Measurements from ENCODE around the gene GJA4. TPM values are rescaled to one million over a fixed set of nuclear protein-coding genes. Genes with fewer than 3 reads are reported as not detected.

Gene GJA4
- total and polyA plus RNA-seq, 2 donors (not counting 3 experiments of a cell fraction or from before 2014, with no cell fraction given), result 22.1 to 175 TPM

- H4K20me1 ChIP-seq (replicated peaks; ENCODE audit: control insufficient read depth, extremely low read depth, insufficient read depth, low read length), result no peaks in the 10 kb centered on the region
- H3K4me1 ChIP-seq (ENCODE audit: control insufficient read depth, extremely low read depth, insufficient read depth, low read length), result no peaks in the 10 kb centered on the region
- FAIRE-seq (no peak), DNase-seq (ENCODE audit: low read depth, low spot score) (no peak)
- no peaks in the 10 kb centered on the region for H3K79me2 ChIP-seq (ENCODE audit: control insufficient read depth, insufficient read depth, low read length)
- intact Hi-C loops (cut with micrococcal nuclease) (no loop called here), dilution Hi-C loops (cut with MboI; ENCODE audit: extremely low pct_ligation_motif_present, low sequenced_read_pairs) (no loop called here)
- no peak overlapping the region for H3K4me3 ChIP-seq (replicated peaks in 1 of 3; ENCODE audit: insufficient read depth in 1 of 3, low read depth in 1 of 3, low read length in 3 of 3)
- CTCF ChIA-PET, result no interaction called here
- H3K9ac ChIP-seq (replicated peaks; ENCODE audit: extremely low read depth, insufficient read depth, low read length), result no peak overlapping the region
- no peak overlapping the region for H3K4me2 ChIP-seq (ENCODE audit: insufficient read depth, low read length)
- no TSS peak for BruUV-seq (replicated peaks)
- no peak overlapping the region for H3K27ac ChIP-seq (ENCODE audit: insufficient read depth, low read depth, low read length)
- no peak overlapping the region for H2AFZ ChIP-seq (ENCODE audit: low read depth, low read length)
- no peaks in the 10 kb centered on the region for H3K9me3 ChIP-seq (replicated peaks; ENCODE audit: control insufficient read depth, insufficient read depth, low read length)
- TF ChIP-seq EZH2 (IDR thresholded peaks at IDR 0.05; ENCODE audit: borderline replicate concordance, low read depth, low read length, severe bottlenecking), result no peak
- no peak for TF ChIP-seq MAX (IDR thresholded peaks at IDR 0.05; ENCODE audit: insufficient read depth, insufficient read length)
- no peak for TF ChIP-seq CTCF (IDR thresholded peaks at IDR 0.05; ENCODE audit: extremely low read depth in 1 of 2, insufficient read depth in 1 of 2, low read depth in 1 of 2, low read length in 2 of 2)
- no peak for TF ChIP-seq FOS (IDR thresholded peaks at IDR 0.05; ENCODE audit: borderline replicate concordance, insufficient read depth, low read length)
- no peak for TF ChIP-seq POLR2A (IDR thresholded peaks at IDR 0.05; ENCODE audit: low read depth, low read length)
- no peak for TF ChIP-seq POLR2AphosphoS5 (IDR thresholded peaks at IDR 0.05; ENCODE audit: insufficient read depth, low read depth, low read length)
- TF ChIP-seq MYC (IDR thresholded peaks at IDR 0.05; ENCODE audit: low read depth, low read length), result no peak
- TF ChIP-seq JUN (IDR thresholded peaks at IDR 0.05; ENCODE audit: borderline replicate concordance, insufficient read depth, insufficient read length, low read depth), result no peak
- TF ChIP-seq GATA2 (IDR thresholded peaks at IDR 0.05; ENCODE audit: insufficient read depth, insufficient read length, low read depth, low read length), result no peak
- POLR2A ChIA-PET, result no interaction called here
- no peaks in the 10 kb centered on the region for H3K36me3 ChIP-seq (ENCODE audit: control insufficient read depth in 2 of 2, extremely low read depth in 1 of 2, insufficient read depth in 2 of 2, low read length in 2 of 2)
- no peaks in the 10 kb centered on the region for H3K9me1 ChIP-seq (replicated peaks; ENCODE audit: control insufficient read depth, extremely low read depth, insufficient read depth, low read length)
- H3K27me3 ChIP-seq (ENCODE audit: control insufficient read depth in 2 of 2, insufficient read depth in 2 of 2, low read length in 2 of 2), result peaks cover 2 to 3% of the 10 kb centered on the region in 2 experiments
Measured at GRCh38 chr1:34822202-34822601, 29.4 kb downstream of the GJA4 start.
